Kasumi-1 (cell line): ENCODE data around the gene AIF1L.
"Not testable (repeated sequence)": the region's sequence is repeated elsewhere in the genome, so short reads cannot be mapped to it uniquely, and the experiment has no call there.

Experiments
- DNase-seq, 2 experiments: peaks; one replicate each; lab custom pipeline; 2025; lab: John Stamatoyannopoulos, UW

The AIF1L gene

GRCh38 chr9:131121346-131121745 lies 25.0 kb downstream of the AIF1L start:
- no peak for DNase-seq

- no peak for DNase-seq
These were observed 25.8 kb downstream of the AIF1L start for GRCh38 chr9:131122158-131122557.

- no peak for DNase-seq
These were observed 28.6 kb downstream of the AIF1L start for GRCh38 chr9:131125038-131125287.

GRCh38 chr9:131125288-131126058 lies 29.1 kb downstream of the AIF1L start, which contains the start of gene NUP214:
Gene NUP214 (plus strand): TSS chr9:131125586. CDS start chr9:131125705, 119 bp downstream.
- peak; percentile 92 to 95 for DNase-seq

GRCh38 chr9:131126059-131126426 lies 29.7 kb downstream of the AIF1L start:
- DNase-seq, result no peak

- no peak for DNase-seq
These were observed 32.9 kb downstream of the AIF1L start for GRCh38 chr9:131129183-131129582.

GRCh38 chr9:131138676-131139075 lies 42.3 kb downstream of the AIF1L start:
- DNase-seq, result no peak

- DNase-seq, result no peak
These were observed 43.8 kb downstream of the AIF1L start for GRCh38 chr9:131140112-131140511.

GRCh38 chr9:131140550-131140949 lies 44.2 kb downstream of the AIF1L start:
- no peak for DNase-seq

GRCh38 chr9:131142160-131142559 lies 45.8 kb downstream of the AIF1L start:
- DNase-seq, result no peak

GRCh38 chr9:131144201-131144600 lies 47.9 kb downstream of the AIF1L start:
- peak; percentile 79 to 87 for DNase-seq

GRCh38 chr9:131145245-131145644 lies 48.9 kb downstream of the AIF1L start:
- DNase-seq, result no peak

GRCh38 chr9:131146186-131146585 lies 49.9 kb downstream of the AIF1L start:
- DNase-seq, result no peak

GRCh38 chr9:131148276-131148675 lies 51.9 kb downstream of the AIF1L start:
- DNase-seq, result no peak

- no peak for DNase-seq
These were observed 52.8 kb downstream of the AIF1L start for GRCh38 chr9:131148966-131149687.

GRCh38 chr9:131149688-131150053 lies 53.3 kb downstream of the AIF1L start:
- DNase-seq, result no peak

- no peak for DNase-seq
These were observed 57.3 kb downstream of the AIF1L start for GRCh38 chr9:131153595-131153994.

GRCh38 chr9:131158673-131159072 lies 62.3 kb downstream of the AIF1L start:
- not testable (repeated sequence) for DNase-seq

GRCh38 chr9:131160416-131161112 lies 64.2 kb downstream of the AIF1L start:
- DNase-seq, result no peak

GRCh38 chr9:131161585-131161984 lies 65.3 kb downstream of the AIF1L start:
- DNase-seq, result no peak

- DNase-seq, result no peak
These were observed 66.6 kb downstream of the AIF1L start for GRCh38 chr9:131162886-131163285.

GRCh38 chr9:131165523-131165922 lies 69.2 kb downstream of the AIF1L start:
- no peak for DNase-seq

GRCh38 chr9:131167146-131167692 lies 70.9 kb downstream of the AIF1L start:
- no peak for DNase-seq
